HCT116 (cell line): ENCODE measurements around the gene PPP1R3C. TPM values are rescaled to one million over a fixed set of nuclear protein-coding genes. Genes with fewer than 3 reads are reported as not detected.

ENCODE experiments used
- ATAC-seq: fragments of 200-7000 bp; cut with Tn5 transposase; 2 replicates; pipeline ENCODE4 v1.9.1; 2020; ENCODE audit warnings: mild to moderate bottlenecking, moderate library complexity
- BruUV-seq: library from RNA; stranded (reverse); fragments of 400-500 nt; replicated peaks from 2 replicates; lab custom pipeline; 2021; lab: Mats Ljungman, UMichigan
- CTCF ChIA-PET: fragments of 300-600 bp; sonication (Branson Sonifier 250); formaldehyde crosslinking; loops from one replicate; lab custom pipeline; 2021; ENCODE audit warnings: antibody characterized with exemption; lab: Charles Lee
- POLR2A ChIA-PET: fragments of 300-600, 350-600 bp; sonication (Branson Sonifier 250); formaldehyde crosslinking; loops from one replicate; lab custom pipeline; 2021; ENCODE audit warnings: antibody characterized with exemption; lab: Charles Lee
- RAD21 ChIA-PET, 2 experiments: fragments of 300-600 bp; sonication (Branson Sonifier 250); formaldehyde crosslinking; loops; one replicate each; lab custom pipeline; 2023; ENCODE audit warnings: low total read pairs in 2 of 2; ENCODE audit not compliant: uncharacterized antibody in 2 of 2, unreplicated experiment in 2 of 2, low non-redundant PET in 1 of 2; lab: Charles Lee
- DNase-seq: peaks from one replicate; pipeline ENCODE4 v3.0.0-alpha.2; 2010; ENCODE audit warnings: low read depth, low spot score
- H2AFZ ChIP-seq: fragments of 200-600 bp; shearing (Covaris generic), sonication (generic); 2 replicates; pipeline ENCODE4 v1.6.1; 2017; ENCODE audit warnings: low read depth, mixed run types, mixed read lengths, antibody characterized with exemption, low read length; ENCODE audit not compliant: poor library complexity, severe bottlenecking
- H3K27ac ChIP-seq: 2 replicates; pipeline ENCODE4 v1.5.1; 2012; ENCODE audit warnings: low read depth, low read length
- H3K27me3 ChIP-seq: fragments of 200-600 bp; sonication (generic); 2 replicates; pipeline ENCODE4 v1.6.1; 2016; ENCODE audit warnings: mixed run types, low read length, mixed read lengths; ENCODE audit not compliant: insufficient read depth
- H3K36me3 ChIP-seq, 2 experiments: fragments of 200-500 bp in 1 of 2; fragments of 200-600 bp in 1 of 2; sonication (Bioruptor generic) in 1 of 2; sonication (generic) in 1 of 2; 2 replicates each; pipeline versions ENCODE4 v1.5.1 to v1.6.1; 2014 to 2016; ENCODE audit warnings: low read length in 2 of 2, inconsistent platforms in 1 of 2, mixed read lengths in 1 of 2, mixed run types in 1 of 2; ENCODE audit not compliant: insufficient read depth in 2 of 2, control insufficient read depth in 1 of 2
- H3K4me1 ChIP-seq, 2 experiments: fragments of 200-600 bp in 1 of 2; sonication (generic) in 1 of 2; 2 replicates each; pipeline versions ENCODE4 v1.5.1 to v1.6.1; 2012 to 2017; ENCODE audit warnings: low read length in 2 of 2, inconsistent platforms in 1 of 2, mild to moderate bottlenecking in 1 of 2, mixed read lengths in 1 of 2, mixed run types in 1 of 2, moderate library complexity in 1 of 2; ENCODE audit not compliant: insufficient read depth in 2 of 2, control insufficient read depth in 1 of 2
- H3K4me2 ChIP-seq: fragments of 200-600 bp; sonication (generic); 2 replicates; pipeline ENCODE4 v1.6.1; 2017; ENCODE audit warnings: mixed run types, low read length, mixed read lengths
- H3K4me3 ChIP-seq, 2 experiments: fragments of 200-600 bp in 1 of 2; sonication (generic) in 1 of 2; replicated peaks in 1 of 2; 2 replicates each; pipeline ENCODE4 v1.5.1; 2011 to 2016; ENCODE audit warnings: low read length in 2 of 2, control low read depth in 1 of 2, low read depth in 1 of 2, mild to moderate bottlenecking in 1 of 2, mixed read lengths in 1 of 2, mixed run types in 1 of 2
- H3K79me2 ChIP-seq: fragments of 200-600 bp; sonication (generic); 2 replicates; pipeline ENCODE4 v1.6.1; 2017; ENCODE audit warnings: mild to moderate bottlenecking, mixed run types, low read length, moderate library complexity, mixed read lengths; ENCODE audit not compliant: insufficient read depth
- H3K9ac ChIP-seq: fragments of 200-600 bp; sonication (generic); 2 replicates; pipeline ENCODE4 v1.6.1; 2016; ENCODE audit warnings: low read length, mixed read lengths
- H3K9me2 ChIP-seq: fragments of 200-600 bp; sonication (generic), shearing (Covaris generic); 2 replicates; pipeline ENCODE4 v1.6.1; 2017; ENCODE audit warnings: mixed run types, mild to moderate bottlenecking, moderate library complexity; ENCODE audit not compliant: insufficient read depth
- H3K9me3 ChIP-seq, 2 experiments: fragments of 200-500 bp in 1 of 2; fragments of 200-600 bp in 1 of 2; sonication (Bioruptor generic) in 1 of 2; sonication (generic) in 1 of 2; 2 replicates each; pipeline ENCODE4 v1.6.1; 2014 to 2017; ENCODE audit warnings: low read length in 2 of 2, mixed read lengths in 2 of 2, inconsistent platforms in 1 of 2, low read depth in 1 of 2, mild to moderate bottlenecking in 1 of 2, mixed run types in 1 of 2, moderate library complexity in 1 of 2; ENCODE audit not compliant: control insufficient read depth in 1 of 2, insufficient read depth in 1 of 2
- H4K20me1 ChIP-seq: fragments of 200-600 bp; sonication (generic), shearing (Covaris generic); 2 replicates; pipeline ENCODE4 v1.6.1; 2017; ENCODE audit warnings: mixed run types, mild to moderate bottlenecking, moderate library complexity; ENCODE audit not compliant: insufficient read depth
- ATF3 ChIP-seq: IDR thresholded peaks from 2 replicates; pipeline ENCODE4 v1.6.1; 2012
- CTCF ChIP-seq, 3 experiments: fragments of 200-600 bp in 1 of 3; sonication (generic) in 1 of 3; IDR thresholded peaks in 2 of 3; conservative IDR thresholded peaks in 1 of 3; 2 replicates each; pipeline ENCODE4 v1.5.1; 2012 to 2017; ENCODE audit warnings: low read depth in 2 of 3, low read length in 2 of 3, antibody characterized with exemption in 1 of 3, borderline replicate concordance in 1 of 3, control low read depth in 1 of 3, mild to moderate bottlenecking in 1 of 3, mixed read lengths in 1 of 3, mixed run types in 1 of 3, moderate library complexity in 1 of 3; ENCODE audit not compliant: insufficient read depth in 1 of 3
- EZH2 ChIP-seq: fragments of 200-600 bp; sonication (generic); IDR thresholded peaks from 2 replicates; pipeline ENCODE4 v1.6.1; 2017; ENCODE audit warnings: antibody characterized with exemption, mixed run types
- FOSL1 ChIP-seq: IDR thresholded peaks from 2 replicates; pipeline ENCODE4 v1.6.1; 2012; ENCODE audit warnings: low read depth
- JUND ChIP-seq: IDR thresholded peaks from 2 replicates; pipeline ENCODE4 v1.6.1; 2012
- POLR2A ChIP-seq: IDR thresholded peaks from 2 replicates; pipeline ENCODE4 v1.7.0; 2011; ENCODE audit warnings: borderline replicate concordance; ENCODE audit not compliant: insufficient read depth, insufficient read length; ENCODE audit errors: extremely low read depth
- SIN3A ChIP-seq: IDR thresholded peaks from 2 replicates; pipeline ENCODE4 v1.6.1; 2012; ENCODE audit warnings: low read depth
- TCF7L2 ChIP-seq: IDR thresholded peaks from 2 replicates; pipeline ENCODE4 v1.7.0; 2011; ENCODE audit warnings: borderline replicate concordance, inconsistent platforms; ENCODE audit not compliant: insufficient read depth, insufficient read length; ENCODE audit errors: extremely low read depth
- ZNF274 ChIP-seq: fragments of 200-500 bp; sonication (Bioruptor generic); IDR thresholded peaks from 2 replicates; pipeline ENCODE4 v1.6.1; 2014; ENCODE audit warnings: mild to moderate bottlenecking, low read depth, low read length, inconsistent platforms
- intact Hi-C: fragments of 100-400 bp; cut with micrococcal nuclease; formaldehyde crosslinking; loops from 2 replicates; pipeline ENCODE4 v1.10.0; 2022
- total RNA-seq: library from RNA; stranded (reverse); gene quantifications from one replicate; pipeline ENCODE4 v1.2.1, GENCODE V29; 2021; ENCODE audit not compliant: unreplicated experiment

The PPP1R3C gene
- total RNA-seq, 1 experiment from 2014 or later, result 0.20 TPM

- Histone ChIP-seq H3K27me3 (no peaks in the 10 kb centered on the region), H4K20me1 (no peaks in the 10 kb centered on the region), H3K9me2 (no peaks in the 10 kb centered on the region), H3K4me3 (no peak overlapping the region), H3K4me2 (no peak overlapping the region), H3K36me3 (no peaks in the 10 kb centered on the region), H2AFZ (no peak overlapping the region), H3K4me1 (no peaks in the 10 kb centered on the region), H3K9ac (no peak overlapping the region), H3K79me2 (no peaks in the 10 kb centered on the region), H3K9me3 (no peaks in the 10 kb centered on the region), H3K27ac (no peak overlapping the region)
- TF ChIP-seq CTCF (IDR thresholded peaks at IDR 0.05 in 2 of 3, conservative IDR thresholded peaks at IDR 0.05 in 1 of 3; ENCODE audit: borderline replicate concordance in 1 of 3, insufficient read depth in 1 of 3, low read depth in 2 of 3, low read length in 2 of 3) (no peak), EZH2 (no peak), ATF3 (no peak), SIN3A (no peak), POLR2A (no peak), TCF7L2 (no peak), FOSL1 (no peak)
- POLR2A ChIA-PET, result no interaction called here
- DNase-seq (no peak), ATAC-seq (no peak)
- BruUV-seq, result no TSS peak
- RAD21 ChIA-PET, result interaction anchor here in 1 of 2 experiments (1.5 kb wide), 1 partner anchor 336 kb away, joined by 3 read pairs; no protein-coding TSS in a partner anchor
- intact Hi-C loops, result loop anchor here (2.0 to 10.0 kb wide), 2 partner anchors 245 to 719 kb away; no protein-coding TSS in a partner anchor
- CTCF ChIA-PET, result interaction anchor here (0.9 to 3.9 kb wide), 9 partner anchors 8 to 338 kb away, joined by 3 to 25 read pairs (median 6); no protein-coding TSS in a partner anchor
Observed at GRCh38 chr10:91634246-91634645, 1.4 kb upstream of the PPP1R3C start.

GRCh38 chr10:91630625-91631024 is 2.2 kb downstream of the PPP1R3C start:
- no peaks in the 10 kb centered on the region for H3K79me2 ChIP-seq
- ChIA-PET POLR2A (no interaction called here), CTCF (no interaction called here), RAD21 (no interaction called here)
- no peaks in the 10 kb centered on the region for H3K9me2 ChIP-seq
- H2AFZ ChIP-seq, result no peak overlapping the region
- no peak overlapping the region for H3K27ac ChIP-seq
- H4K20me1 ChIP-seq, result no peaks in the 10 kb centered on the region
- no peak overlapping the region for H3K9ac ChIP-seq
- intact Hi-C loops, result loop anchor here (10.0 kb wide), 1 partner anchor 716 kb away; no protein-coding TSS in a partner anchor
- no peaks in the 10 kb centered on the region for H3K4me1 ChIP-seq
- no peak overlapping the region for H3K4me3 ChIP-seq
- TF ChIP-seq ZNF274 (no peak), JUND (no peak)
- H3K27me3 ChIP-seq, result no peaks in the 10 kb centered on the region
- BruUV-seq, result no TSS peak
- ATAC-seq (no peak), DNase-seq (no peak)
- H3K9me3 ChIP-seq, result no peaks in the 10 kb centered on the region
- H3K4me2 ChIP-seq, result no peak overlapping the region
- no peaks in the 10 kb centered on the region for H3K36me3 ChIP-seq
